Endothelial cell of hepatic sinusoid (primary cell): Measurements from ENCODE around the gene NDUFAF5.

Experiments used
- in situ Hi-C: cut with HindIII; loops from 2 replicates; pipeline ENCODE4 v1.10.0; 2017; ENCODE audit warnings: low sequenced_read_pairs

Gene NDUFAF5

DNA sequence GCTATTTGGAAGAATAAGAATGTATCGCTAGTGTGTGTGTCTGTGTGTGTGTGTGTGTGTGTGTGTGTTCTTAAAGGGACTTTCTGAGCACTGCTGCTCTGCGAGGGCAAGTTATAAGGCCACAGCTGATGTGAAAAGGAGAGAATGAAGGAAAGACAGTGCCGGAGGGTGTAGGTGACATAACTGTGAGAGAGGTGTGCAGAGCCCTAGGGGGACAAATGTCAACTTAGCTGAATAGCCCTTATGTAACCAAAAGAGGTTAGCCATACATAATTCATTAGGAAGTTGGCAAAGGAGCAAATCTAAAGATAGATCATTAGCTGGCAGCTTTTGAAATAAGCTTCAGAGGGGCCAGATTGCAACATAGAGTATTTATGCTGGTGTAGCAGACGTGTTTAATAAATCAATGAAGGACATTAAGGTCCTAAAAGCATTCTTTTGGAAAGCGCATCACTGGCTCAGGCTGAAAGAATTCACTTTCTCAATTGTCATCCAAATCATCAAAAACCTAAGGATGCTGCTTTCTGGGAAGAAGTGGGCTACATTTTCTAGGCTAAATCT lies 81.0 kb downstream of the NDUFAF5 start:
- in situ Hi-C loops = no loop called here

DNA sequence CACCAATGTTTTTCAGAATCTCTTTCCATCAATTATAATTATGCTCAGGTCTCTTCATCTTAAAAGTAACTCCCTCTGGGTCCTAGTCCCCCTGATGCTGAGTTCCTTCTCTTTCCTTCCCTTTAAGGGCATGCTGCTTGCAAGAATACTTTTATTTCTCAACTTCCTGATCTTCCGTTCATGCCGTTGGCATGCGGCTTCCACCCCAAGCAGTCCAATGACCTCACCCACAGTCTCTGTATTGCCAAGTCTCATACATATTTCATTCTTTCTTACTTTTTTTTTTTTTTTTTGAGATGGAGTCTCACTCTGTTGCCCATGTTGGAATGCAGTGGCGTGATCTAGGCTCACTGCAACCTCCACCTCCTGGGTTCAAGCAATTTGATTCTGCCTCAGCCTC lies 83.5 kb downstream of the NDUFAF5 start:
- in situ Hi-C loops = no loop called here

DNA sequence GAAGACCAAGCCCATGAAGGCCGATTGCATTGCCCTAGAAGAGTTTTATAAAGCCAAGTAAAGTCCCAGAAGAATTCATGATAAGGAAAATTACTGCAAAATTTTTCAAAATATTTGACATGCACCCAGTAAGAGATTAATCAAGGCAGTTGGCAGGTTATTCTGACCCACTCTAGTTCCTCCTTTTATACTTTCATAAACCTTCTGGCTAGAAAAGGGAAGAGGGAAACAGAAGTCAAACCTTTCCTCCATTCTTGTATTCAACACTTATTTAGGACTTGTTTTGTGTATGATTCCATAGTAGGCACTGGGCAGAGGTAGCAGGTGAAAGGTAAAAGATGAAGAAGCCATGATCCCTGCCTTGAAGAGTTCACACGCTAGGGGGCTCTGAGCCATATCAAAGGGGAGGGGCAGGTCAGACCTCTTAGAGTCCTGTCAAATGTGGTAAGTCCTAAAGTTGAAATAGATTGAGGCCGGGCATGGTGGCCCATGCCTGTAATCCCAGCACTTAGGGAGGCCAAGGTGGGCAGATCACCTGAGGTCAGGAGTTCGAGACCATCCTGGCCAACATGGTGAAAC lies 85.4 kb downstream of the NDUFAF5 start:
- in situ Hi-C loops = no loop called here
